Cardiac muscle cell (in vitro differentiated cells and primary cell): ENCODE measurements around the gene PKN3. TPM values are rescaled to one million over a fixed set of nuclear protein-coding genes. Genes with fewer than 3 reads are reported as not detected.

Source experiments
- DNase-seq, 2 donors: peaks; one replicate each; pipeline versions ENCODE4 v3.0.0 to v3.0.0-alpha.2; 2010 to 2017; ENCODE audit warnings: low read depth in 1 of 2, low spot score in 1 of 2
- H3K27ac ChIP-seq: fragments of 200-600 bp; sonication (generic); 2 replicates; pipeline ENCODE4 v1.5.1; 2016
- H3K27me3 ChIP-seq: fragments of 200-600 bp; sonication (generic); 2 replicates; pipeline ENCODE4 v1.6.0; 2016; ENCODE audit warnings: control low read depth
- H3K36me3 ChIP-seq: fragments of 200-600 bp; sonication (generic); 2 replicates; pipeline ENCODE4 v1.5.1; 2016; ENCODE audit warnings: control low read depth
- H3K4me1 ChIP-seq: fragments of 200-600 bp; sonication (generic); 2 replicates; pipeline ENCODE4 v1.8.1; 2017; ENCODE audit warnings: low read depth, mild to moderate bottlenecking, mixed run types
- H3K4me3 ChIP-seq: fragments of 200-600 bp; sonication (generic); 2 replicates; pipeline ENCODE4 v1.5.1; 2016; ENCODE audit warnings: mild to moderate bottlenecking
- H3K9me3 ChIP-seq: fragments of 200-600 bp; sonication (generic); 2 replicates; pipeline ENCODE4 v1.5.1; 2017; ENCODE audit warnings: low read depth, mild to moderate bottlenecking, control low read depth
- CTCF ChIP-seq: IDR thresholded peaks from 2 replicates; pipeline ENCODE4 v1.5.1; 2012; ENCODE audit warnings: low read depth, mild to moderate bottlenecking, low read length
- polyA plus RNA-seq: library from polyadenylated mRNA; unstranded; fragments of >200 nt; fragmentation: Nextera tagmentation; extraction: Ambion mirVana; gene quantifications from 2 replicates; pipeline ENCODE4 v1.2.1, GENCODE V29; 2016
- total RNA-seq: library from RNA; depleted of rRNA; stranded (reverse); fragments of >200 nt; gene quantifications from 2 replicates; pipeline ENCODE4 v1.2.3, GENCODE V29; 2016

PKN3 gene
- total and polyA plus RNA-seq, 2 experiments from 2014 or later, result 13.4 to 17.9 TPM

DNA sequence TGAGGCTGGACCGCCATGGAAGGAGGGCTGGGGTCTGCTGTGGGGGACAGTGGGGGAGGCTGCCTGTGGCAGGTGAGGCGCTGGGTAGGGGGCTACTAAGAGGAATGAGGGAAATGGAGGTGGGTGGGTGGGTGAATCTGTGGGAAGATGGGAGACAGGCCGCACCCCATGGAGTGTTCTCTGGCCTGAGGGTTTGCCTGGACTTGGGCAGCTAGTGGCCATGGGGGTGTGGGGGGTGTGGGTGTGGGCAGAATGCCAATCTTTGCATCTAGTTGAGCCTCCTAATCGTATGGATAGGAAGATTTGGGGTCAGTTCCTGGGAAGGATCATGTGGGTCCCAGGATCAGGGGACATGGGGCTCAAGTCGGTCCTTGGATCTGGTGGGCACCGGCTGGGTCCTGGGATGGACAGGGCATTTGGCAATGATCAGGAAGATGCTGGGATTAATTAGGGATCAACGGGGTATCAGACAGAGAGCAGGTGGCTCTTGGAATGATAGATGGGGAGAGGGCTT lies 21.1 kb downstream of the PKN3 start:
- Histone ChIP-seq H3K27me3 (no peaks in the 10 kb centered on the region), H3K36me3 (no peaks in the 10 kb centered on the region), H3K4me1 (no peaks in the 10 kb centered on the region), H3K9me3 (no peaks in the 10 kb centered on the region), H3K4me3 (peak overlapping the region; percentile 42), H3K27ac (no peak overlapping the region)
- TF ChIP-seq CTCF, result no peak
- DNase-seq, result no peak

DNA sequence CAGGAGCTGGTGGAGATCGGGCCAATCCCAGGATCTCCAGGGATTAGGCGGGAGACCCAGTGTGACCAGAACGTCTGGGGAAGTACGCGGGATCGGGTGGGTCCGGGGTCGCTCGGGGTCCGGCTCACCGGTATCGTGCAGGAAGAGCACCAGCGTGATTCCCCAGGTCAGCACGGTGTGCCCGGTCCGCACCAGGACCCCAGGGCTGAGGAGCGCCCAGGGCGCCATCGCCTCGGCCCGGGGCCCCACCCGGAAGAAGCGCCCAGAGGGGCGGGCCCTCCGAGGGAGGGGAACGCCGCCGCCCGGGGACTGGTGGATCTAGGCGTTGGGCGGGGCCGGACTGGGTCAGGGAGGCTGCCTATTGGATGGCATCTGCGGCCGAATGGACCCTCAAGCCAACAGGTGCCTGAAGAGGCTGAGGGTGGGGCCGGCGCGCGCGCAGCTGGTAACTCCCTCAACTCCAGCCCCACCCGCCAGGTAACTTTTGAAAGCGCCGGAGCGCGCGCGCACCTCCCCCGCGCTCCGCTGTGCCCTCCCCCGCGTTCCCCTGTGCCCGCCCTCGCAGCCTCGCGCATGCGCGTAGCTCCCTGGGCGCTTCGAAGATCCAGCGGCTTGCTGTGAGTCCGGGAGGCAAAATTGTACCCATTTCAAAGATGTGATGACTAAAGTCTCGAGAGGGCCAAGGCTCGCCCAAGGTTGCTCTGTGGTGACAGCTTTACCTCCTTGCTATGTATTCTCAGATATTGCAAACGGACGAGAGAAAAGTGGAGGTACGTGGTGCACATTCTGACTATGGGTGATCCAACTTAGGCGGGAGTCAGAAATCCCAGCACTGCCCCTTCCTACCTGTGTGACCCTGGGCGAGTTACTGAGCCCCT lies 21.8 kb downstream of the PKN3 start, which contains the start of gene ZDHHC12:
TSS of gene ZDHHC12 (minus strand) at position 262 of the 878 bp plus-strand sequence. CDS start at position 228, 34 bp downstream.
- peak; percentile 95 to 99 for DNase-seq
- H3K4me3 ChIP-seq, result peak within 1 kb of the TSS; percentile 42
- H3K9me3 ChIP-seq, result no peaks in the 10 kb centered on the region
- H3K4me1 ChIP-seq, result no peaks in the 10 kb centered on the region
- no peak for TF ChIP-seq CTCF
- H3K27ac ChIP-seq, result no peak within 1 kb of the TSS
- H3K27me3 ChIP-seq, result no peaks in the 10 kb centered on the region
- H3K36me3 ChIP-seq, result no peaks in the 10 kb centered on the region

GRCh38 chr9:128724744-128725211 lies 22.5 kb downstream of the PKN3 start:
- Histone ChIP-seq H3K27ac (no peak overlapping the region), H3K27me3 (no peaks in the 10 kb centered on the region), H3K4me1 (no peaks in the 10 kb centered on the region), H3K4me3 (peak overlapping the region; percentile 42), H3K9me3 (no peaks in the 10 kb centered on the region), H3K36me3 (no peaks in the 10 kb centered on the region)
- no peak for TF ChIP-seq CTCF
- DNase-seq, result peak; percentile 44 to 87

DNA sequence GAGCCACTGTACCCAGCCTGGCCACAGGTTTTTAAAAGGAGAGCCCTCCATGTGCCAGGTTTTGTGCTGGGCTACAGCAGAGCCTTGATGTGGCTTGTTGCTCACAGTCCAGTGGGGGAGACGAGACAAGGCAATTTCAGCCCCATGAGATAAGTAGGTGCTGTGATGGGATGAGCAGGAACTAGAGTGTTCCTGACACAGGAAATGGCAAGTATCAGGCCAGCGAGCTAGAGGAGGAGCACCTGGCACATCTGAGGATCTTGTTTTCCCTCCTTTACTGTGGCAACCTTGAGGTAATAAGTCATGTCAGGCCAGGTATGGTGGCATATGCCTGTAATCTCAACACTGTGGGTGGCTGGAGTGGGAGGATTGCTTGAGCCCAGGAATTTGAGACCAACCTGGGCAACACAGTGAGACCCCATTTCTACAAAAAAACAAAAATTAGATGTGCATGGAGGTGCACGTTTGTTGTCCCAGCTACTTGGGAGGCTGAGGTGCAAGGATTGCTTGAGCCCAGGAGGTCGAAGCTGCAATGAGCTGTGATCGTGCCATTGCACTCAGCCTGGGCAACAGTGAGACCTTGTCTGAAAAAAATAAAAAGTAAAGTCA lies 25.4 kb downstream of the PKN3 start:
- no peak overlapping the region for H3K27ac ChIP-seq
- no peak for TF ChIP-seq CTCF
- H3K4me1 ChIP-seq, result no peaks in the 10 kb centered on the region
- DNase-seq, result no peak
- no peaks in the 10 kb centered on the region for H3K9me3 ChIP-seq
- no peaks in the 10 kb centered on the region for H3K27me3 ChIP-seq
- H3K36me3 ChIP-seq, result no peaks in the 10 kb centered on the region
- no peak overlapping the region for H3K4me3 ChIP-seq

DNA sequence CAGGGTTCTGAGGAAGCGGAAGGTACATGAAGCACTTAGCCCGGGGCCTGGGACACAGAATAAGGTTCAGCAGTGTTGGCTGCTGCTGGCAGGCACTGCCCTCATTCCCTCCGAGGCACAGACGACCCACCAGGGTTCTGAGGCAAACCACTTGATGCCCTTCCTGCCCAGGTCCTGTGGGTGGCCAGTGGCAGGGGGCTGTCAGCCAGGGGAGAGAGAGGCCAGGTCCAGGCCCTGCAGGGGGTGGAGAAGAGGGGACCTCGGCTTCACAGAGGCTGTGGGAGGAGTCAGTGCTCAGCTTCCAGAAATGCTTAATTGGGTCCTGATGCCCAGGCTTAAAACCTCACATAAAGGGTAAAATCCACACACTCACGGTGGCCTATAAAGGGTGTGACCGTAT lies 26.0 kb downstream of the PKN3 start:
- no peak for TF ChIP-seq CTCF
- Histone ChIP-seq H3K27ac (no peak overlapping the region), H3K27me3 (no peaks in the 10 kb centered on the region), H3K9me3 (no peaks in the 10 kb centered on the region), H3K36me3 (no peaks in the 10 kb centered on the region), H3K4me1 (no peaks in the 10 kb centered on the region), H3K4me3 (no peak overlapping the region)
- no peak for DNase-seq
